NCI-H748 treated with DMSO at 0.1 percent for 48 hours (cell line): Measurements from ENCODE around the gene AGRN.
"Not testable (repeated sequence)": the region's sequence is repeated elsewhere in the genome, so short reads cannot be mapped to it uniquely, and the experiment has no call there.

ENCODE experiments used
- DNase-seq: peaks from one replicate; lab custom pipeline; 2025; lab: John Stamatoyannopoulos, UW

The AGRN gene

DNA sequence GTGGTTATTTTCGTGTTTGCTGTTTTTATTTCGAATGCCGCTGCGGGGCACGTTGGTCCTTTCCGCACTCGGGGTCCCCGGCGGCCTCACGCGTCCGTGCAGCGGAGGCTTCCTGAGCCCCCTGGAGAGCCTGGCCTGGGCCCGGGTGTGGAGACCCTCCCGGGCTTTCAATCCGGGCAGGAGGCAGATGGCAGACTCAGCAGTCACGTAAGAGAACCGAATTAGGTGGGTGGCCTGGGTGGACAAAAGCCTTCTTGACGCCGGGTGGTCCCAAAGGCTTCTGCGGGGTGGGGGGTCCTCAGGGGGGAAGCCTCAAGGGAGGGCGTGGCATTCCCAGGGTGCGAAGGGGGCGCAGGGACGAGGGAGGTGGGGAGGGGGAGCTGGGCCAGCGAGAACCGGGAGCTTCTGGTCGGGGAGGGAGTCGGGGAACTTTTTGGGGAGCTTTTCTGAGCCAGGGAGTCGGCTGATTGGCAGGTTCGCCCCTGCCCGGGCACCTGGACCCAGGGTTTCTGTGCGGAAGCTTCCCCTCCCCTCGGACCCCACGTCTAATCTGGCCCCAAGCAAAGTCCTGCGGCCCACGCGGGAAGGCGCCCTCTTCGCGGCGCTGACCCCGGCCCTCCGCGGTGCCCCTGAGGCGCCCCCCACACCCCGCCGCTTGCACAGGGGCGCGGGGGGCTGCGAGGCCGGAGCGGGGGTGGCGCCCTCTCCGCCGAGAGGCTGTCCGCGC, 18.7 kb upstream of the AGRN start:
- no peak for DNase-seq

DNA sequence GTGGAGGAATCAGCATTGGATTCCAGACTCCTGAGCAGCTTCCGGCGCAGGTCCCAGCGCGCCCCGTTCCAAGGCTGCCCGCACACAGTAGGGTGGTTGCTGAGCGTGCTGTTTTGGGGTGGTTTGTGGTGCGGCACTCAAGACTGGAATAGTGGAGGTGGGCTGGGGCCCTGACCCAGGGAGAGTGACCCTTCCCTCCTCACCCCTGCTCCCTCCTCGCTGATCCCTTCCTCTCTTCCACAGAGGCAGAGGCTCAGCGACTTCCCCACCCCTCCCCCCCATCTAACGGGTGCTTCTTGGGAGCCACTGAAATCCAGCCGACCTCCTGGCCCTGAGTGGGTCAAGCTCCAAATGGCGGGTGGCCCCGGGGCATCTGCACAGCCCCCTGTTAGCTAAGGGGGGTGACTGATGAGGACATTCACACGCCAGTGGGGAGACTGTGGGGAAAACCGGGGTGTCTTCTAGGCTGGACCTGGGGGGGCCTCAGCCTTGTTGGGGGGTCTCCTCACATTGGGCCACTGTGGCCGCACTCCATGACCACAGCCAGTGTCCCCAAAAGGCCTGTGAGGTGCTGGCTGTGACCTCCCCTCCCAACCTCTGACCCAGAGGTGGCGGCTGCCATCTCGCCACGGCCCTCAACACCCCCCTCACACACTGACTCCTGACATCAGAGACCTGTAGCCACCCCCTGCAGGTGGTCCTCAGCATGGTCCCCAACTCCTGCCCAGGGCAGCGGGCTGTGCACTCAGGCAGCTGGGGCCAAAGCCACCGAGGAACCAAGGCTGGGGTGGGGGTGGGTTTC, 16.1 kb upstream of the AGRN start:
- DNase-seq = no peak

DNA sequence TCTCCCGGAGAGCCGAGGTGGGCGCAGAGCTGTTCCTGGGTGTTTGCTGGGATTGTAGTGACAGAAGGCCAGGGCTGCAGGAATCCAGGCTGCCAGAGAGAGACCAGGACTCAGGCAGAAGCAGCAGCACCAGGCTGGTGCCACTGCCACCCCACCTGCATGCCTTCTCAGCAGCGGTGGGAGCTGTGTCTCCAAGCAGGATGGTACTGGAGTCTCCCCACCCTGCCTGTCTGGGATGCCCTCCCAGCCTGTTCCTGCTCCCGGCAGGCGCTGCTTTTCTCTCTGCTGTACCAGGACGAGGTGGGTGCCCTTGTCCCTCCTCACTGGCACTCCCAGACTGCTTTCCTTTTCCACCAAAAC, 15.5 kb upstream of the AGRN start:
- no peak for DNase-seq

DNA sequence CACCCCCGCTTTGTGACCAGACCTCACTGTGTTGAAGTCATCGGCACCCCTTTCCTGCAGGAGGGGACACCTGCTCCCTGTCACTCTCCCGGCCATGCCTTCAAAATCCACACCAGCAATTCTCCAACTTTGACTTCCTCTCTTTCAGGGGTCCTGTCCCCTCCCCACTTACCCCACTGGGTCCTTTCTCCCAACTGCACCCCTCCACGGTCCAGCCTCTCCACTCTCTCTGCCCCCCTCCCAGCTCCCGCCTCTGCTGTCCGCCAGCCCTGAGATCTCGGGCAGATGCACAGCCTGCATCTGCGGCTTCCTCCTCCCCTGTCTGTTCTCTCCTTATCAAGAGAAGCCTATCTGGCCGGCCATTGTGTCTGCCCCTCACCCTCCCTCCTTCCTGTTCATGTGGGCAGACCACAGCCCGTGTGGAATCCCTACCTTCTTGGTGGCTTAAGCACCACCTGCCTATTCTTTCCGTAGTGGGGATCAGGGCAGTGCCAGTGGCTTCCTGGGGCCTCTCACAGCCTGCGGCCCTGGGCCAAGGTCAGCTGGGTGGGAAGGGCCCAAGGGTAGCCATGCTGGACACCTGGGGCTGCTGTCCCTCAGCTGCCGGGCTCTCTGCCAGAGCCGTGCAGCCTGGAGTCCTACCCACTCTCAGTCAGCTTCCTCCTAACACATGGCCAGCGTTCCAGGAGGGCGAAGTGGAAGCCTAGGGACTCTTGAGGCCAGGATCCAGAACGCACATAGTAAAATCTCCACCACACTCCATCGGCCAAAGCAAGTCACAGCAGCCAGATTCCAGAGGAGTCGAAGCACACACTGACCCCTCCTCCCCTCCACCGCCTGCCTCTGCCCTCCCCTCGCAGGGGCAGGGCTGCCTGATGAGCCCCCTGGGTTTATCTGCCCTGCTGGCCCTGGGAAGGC, 14.9 kb upstream of the AGRN start:
- DNase-seq = no peak

DNA sequence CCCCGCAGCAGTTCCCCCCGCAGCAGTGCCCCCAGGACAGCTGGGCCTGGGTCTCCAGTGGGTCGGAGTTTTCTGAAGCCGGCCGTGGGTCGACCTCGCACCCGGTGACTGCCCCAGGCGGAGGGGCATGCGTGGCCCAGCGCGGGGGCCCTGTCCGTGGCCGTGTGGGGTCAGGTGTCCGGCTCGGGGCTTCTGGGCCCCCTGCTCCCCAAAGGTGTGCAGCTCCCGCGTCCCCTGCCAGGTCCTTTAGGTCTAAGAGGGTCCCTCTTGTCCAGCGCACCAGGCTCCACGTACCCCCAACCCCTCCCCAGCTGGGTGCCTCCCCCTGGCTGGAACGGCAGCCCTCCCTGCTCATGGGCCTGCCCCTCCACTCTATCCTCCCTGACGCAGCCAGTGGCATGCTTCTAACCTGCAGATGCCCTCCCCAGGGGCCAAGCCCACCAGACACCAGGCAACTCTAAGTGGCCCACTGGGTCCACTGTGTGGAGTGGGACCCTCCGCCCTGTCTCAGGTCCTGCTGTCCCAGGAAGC, 14.1 kb upstream of the AGRN start:
- no peak for DNase-seq

DNA sequence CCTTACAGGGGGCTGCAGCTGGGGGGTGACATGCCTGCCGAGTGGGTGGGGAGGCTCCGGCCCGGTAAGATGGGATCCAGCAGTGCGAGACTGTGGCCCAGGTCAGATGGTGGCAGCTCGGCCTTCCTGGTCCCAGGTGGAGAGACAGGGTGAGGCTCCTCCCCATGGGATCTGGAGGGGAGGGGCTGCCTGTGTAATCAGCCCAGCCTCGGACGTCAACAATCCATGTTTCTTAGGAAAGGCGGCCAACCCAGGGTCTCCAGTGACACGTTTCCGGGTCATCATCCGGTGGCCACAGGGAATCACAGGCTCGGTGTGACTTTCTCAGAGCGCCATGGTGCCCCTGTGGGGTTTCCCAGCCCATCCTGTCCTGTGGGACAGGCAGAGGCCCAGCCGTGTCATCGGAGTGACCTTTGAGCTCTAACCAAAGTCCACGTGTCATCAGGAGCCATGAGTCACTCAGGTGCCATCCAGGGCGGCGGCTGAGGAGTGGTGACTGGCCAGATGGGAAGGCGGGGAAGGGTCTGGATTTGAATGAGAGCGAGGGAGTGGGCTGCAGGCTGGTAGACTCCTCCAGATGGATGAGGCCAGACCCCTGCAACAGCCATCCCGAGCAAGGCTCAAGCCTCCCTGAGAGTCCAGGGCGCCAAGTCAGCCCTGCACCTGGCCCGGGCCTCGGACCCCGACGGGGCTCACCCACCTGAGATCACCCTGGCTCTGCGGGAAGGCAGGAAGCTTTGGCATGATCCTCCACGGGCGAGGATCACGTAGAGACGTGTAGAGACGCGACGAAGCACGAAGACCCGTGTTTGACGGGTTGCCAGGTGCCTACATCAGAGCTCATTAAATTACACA, 13.4 kb upstream of the AGRN start:
- no peak for DNase-seq

DNA sequence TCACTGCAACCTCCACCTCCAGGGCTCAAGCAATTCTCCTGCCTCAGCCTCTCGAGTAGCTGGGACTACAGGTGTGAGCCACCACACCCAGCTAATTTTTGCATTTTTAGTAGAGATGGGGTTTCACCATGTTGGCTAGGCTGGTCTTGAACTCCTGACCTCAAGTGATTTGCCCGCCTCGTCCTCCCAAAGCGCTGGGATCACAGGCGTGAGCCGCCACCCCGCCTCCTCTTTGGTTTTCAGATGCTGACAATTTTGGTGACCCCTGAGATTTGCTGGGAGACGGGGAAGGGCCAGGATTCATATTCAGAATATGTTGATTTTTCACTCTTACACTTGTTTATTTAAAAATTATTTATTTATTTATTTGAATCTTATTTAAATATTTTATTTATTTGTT, 9.8 kb upstream of the AGRN start:
- not testable (repeated sequence) for DNase-seq

DNA sequence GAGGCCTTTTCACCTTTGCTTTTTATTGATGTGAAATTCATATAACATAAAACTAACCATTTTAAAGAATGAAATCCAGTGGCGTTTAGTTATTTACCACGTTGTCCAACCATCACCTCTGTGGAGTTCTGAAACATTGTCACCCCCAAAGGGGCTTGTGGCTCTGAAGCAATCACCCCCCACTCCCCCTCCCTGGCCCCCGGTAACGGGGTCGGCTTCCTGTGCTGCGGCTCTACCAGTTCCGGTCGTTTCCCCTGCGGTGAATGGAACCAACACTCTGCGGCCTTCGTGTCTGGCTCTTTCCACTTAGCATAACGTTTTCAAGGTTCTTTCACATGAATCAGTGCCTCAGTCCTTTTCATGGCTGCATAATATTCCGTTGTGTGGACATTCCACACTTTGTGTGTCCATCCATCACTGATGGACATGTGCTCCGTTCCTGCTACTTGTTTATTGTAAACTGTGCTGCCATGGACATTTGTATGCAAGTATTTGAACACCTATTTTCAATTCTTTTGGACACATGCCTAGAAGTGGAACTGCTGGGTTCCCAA, 8.4 kb upstream of the AGRN start:
- DNase-seq = no peak

DNA sequence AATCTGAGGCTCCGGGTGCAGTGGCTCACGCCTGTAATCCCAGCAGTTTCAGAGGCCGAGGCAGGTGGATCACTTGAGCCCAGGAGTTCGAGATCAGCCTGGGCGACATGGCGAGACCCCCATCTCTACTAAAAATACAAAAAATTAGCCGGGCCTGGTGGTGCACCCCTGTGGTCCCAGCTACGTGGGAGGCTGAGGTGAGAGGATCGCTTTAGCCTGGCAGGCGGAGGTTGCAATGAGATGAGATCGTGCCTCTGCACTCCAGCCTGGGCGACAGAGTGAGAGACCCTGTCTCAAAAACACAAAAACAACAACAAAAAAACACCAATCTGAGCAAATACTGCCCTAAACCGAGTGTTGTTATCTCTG, 7.2 kb upstream of the AGRN start:
- DNase-seq = not testable (repeated sequence)

DNA sequence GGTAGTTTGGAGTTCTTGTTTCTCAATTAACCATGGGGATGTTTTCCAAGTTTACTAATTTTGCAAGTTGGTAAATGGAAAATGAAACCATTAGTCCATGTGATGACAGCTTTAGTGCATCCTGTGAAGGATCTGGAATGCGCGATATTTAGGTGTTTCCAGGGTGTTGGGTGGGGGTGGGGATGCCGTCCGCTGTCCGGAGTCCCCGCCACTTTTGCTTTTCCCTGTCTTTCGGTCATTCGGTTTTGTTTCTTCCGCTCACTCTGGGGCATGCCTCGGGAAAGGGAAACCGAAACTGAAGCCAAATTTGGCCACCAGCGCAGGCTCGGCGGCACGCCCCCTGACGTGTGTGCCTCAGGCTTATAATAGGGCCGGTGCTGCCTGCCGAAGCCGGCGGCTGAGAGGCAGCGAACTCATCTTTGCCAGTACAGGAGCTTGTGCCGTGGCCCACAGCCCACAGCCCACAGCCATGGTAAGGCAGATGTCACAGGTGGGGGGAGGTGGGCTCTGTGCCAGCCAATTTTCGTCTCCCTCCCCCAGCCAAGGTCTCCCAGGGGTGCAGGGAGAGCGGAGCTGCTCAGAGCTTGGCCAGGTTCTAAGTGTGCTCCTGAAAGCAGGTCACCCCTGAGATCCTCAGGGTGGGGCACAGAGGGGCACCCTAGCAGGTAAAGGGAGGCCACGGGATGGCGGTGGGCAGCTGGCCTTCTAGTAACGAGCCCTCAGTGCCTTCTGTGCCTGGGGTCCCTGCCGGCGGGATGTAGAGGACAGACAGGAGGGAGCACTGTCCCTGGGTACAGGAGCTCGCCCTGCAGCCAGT, 6.6 kb upstream of the AGRN start, which contains the start of gene ISG15:
TSS of gene ISG15 (plus strand) at position 393 of the 817 bp plus-strand sequence. CDS start at position 470, 77 bp downstream.
- DNase-seq = peak; percentile 35

DNA sequence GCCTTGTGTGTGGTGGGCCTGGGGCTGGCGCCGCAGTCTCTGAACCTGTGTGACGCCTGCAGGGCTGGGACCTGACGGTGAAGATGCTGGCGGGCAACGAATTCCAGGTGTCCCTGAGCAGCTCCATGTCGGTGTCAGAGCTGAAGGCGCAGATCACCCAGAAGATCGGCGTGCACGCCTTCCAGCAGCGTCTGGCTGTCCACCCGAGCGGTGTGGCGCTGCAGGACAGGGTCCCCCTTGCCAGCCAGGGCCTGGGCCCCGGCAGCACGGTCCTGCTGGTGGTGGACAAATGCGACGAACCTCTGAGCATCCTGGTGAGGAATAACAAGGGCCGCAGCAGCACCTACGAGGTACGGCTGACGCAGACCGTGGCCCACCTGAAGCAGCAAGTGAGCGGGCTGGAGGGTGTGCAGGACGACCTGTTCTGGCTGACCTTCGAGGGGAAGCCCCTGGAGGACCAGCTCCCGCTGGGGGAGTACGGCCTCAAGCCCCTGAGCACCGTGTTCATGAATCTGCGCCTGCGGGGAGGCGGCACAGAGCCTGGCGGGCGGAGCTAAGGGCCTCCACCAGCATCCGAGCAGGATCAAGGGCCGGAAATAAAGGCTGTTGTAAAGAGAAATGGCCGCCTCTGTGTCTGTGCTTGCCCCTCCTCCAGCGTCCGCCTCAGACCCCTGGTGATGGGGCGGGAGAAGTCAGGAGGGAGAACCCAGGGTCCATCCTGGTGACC, 5.8 kb upstream of the AGRN start:
- DNase-seq = no peak

DNA sequence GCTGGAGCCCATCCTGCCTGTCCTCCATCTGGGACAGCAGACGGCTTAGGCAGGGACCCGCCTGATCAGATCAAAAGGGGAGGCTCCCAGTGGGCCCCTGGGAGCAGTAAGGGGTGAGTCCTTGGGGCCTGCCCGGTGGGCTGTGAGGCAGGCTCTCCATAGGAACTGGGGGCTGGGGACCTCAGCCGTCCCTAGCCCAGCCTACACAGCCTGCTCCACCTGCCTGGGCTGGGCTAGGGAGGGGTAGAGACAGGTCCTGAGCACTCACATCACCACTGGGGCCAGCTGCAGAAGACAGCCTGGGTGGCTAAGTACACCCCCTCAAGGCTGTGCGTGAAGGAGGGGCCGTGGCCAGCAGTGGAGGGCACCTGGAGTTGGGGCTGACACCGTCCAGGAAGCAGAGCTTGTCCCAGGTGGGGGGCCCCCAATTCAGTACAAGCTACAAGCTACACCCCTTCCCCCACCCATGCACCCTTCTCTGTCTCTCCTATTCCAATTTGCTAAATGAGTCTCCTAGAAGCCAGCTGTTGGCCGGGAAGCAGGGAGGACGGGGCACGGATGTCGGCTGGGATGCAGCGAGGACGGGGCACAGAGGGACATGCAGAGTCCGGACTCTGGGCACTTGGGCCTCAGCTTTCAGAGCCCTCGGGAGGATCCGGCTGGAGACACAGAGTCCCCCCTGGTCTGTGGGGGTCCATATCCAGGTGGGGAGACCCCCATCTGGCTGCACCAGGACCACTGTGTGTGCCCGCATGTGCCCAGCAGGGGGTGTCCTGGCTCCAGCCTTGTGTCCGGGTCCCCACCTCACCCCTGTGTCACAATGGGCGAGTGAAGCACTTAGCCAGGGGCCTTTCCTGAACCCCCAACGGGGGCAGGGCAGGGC, 4.9 kb upstream of the AGRN start:
- no peak for DNase-seq

DNA sequence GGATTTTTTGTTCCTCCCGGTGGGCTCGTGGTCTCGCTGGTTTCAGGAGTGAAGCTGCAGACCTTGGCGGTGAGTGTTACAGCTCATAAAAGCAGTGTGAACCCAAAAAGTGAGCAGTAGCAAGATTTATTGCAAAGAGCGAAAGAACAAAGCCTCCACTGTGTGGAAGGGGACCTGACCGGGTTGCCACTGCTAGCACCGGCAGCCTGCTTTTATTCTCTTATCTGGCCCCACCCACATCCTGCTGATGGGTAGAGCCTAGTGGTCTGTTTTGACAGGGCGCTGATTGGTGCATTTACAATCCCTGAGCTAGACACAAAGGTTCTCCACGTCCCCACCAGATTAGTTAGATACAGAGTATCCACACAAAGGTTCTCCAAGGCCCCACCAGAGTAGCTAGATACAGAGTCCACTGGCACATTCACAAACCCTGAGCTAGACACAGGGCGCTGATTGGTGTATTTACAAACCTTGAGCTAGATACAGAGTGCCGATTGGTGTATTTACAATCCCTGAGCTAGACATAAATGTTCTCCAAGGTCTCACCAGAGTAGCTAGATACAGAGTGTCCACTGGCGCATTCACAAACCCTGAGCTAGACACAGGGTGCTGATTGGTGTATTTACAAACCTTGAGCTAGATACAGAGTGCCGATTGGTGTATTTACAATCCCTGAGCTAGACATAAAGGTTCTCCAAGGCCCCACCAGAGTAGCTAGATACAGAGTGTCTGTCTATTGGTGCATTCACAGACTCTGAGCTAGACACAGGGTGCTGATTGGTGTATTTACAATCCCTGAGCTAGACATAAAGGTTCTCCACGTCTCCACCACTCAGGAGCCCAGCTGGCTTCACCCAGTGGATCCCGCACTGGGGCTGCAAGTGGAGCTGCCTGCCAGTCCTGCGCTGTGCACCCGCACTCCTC, 2.3 kb upstream of the AGRN start:
- not testable (repeated sequence) for DNase-seq

DNA sequence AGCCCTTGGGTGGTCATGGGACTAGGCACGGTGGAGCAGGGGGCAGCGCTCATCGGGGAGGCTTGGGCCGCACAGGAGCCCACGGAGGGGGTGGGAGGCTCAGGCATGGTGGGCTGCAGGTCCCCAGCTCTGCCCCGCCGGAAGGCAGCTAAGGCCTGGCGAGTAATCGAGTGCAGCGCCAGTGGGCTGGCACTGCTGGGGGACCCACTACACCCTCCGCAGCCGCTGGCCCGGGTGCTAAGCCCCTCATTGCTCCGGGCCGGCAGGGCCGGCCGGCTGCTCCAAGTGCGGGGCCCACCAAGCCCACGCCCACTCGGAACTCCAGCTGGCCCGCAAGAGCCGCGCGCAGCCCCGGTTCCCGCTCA, 1.6 kb upstream of the AGRN start:
- DNase-seq = not testable (repeated sequence)

DNA sequence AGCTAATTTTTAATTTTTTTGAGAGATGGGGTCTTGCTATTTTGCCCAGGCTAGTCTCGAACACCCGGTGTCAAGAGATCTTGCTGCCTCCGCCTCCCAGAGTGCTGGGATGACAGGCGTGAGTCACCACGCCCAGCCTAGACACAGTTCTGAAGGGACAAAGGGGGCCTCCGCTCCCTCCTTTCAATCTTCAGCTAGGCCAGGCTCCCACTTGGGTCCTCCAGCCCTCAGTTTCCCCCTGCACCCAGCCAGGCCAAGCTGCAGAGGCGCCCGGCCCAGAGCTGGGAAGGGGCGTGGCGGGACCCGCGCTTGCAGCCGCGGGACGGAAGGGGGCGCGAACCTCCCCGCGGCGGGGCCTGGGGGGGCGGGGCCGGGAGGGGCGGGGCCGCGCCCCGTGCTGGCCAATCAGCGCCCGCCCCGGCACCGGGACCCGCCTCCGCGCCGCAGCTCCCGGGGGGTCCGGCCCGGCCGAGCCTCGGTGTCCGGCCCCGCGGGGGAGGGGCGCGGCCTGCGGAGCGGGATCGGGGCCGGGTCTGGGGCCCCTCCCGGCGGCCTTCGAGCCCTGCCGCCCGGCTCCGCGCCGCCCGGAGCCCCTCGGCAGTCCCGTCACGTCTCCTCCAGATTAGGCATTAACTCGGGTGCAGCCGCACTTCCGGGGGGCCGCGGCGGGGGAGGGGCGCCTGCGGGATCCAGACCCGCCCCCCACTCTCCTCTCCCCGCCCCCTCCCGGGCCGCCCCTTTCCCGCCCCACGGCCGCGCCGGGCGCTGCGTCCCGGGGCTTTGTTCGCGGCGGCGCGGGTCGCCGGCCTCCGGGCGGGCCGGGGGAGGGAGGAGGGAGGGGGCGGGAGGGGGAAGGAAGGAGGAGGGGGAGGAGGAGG, 559 bp upstream of the AGRN start:
- peak; percentile 8 for DNase-seq

DNA sequence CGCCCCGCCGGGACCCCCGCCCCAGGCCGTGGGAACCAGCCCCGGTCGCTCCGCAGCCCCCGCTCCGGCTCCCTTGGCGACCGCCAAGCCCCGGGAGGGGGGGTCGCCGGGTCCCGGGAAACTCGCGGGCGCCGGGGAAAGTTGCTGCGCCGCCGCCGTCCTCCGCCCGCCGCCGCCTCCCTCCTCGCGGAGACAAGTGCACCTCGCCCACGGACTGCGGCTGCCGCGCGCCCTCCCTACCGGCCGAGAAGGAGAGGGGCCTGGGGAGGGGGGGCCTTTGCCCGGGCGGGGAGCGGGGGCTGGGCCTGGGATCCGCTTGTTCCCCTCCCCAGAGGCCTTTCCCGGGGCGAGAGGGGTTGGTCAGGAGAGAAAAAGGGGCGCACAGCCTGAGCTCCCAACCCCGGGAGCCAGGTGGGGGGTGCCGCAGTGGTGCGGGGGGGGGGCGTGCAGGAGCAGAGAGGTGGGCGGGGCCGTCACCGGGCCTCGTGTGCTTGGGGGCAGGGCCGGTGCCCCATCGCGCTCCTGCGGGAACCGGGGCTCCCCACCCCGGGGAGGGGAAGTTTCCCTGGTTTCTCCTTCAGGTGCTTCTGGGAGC, 592 bp downstream of the AGRN start:
- DNase-seq = no peak
